ENCODE results near the gene TMEM255A.

The TMEM255A gene

GRCh38 chrX:120301960-120302359 lies 9.3 kb downstream of the TMEM255A start:
- CTCF ChIA-PET = interaction anchor here (0.8 kb wide), 1 partner anchor 37 kb away, joined by 3 read pairs; no protein-coding TSS in a partner anchor
- DNase-seq (ENCODE audit: extremely low spot score) = no peak
- POLR2A ChIA-PET = no interaction called here
- no peak for TF ChIP-seq CTCF (IDR thresholded peaks at IDR 0.05; ENCODE audit: control extremely low read depth, extremely low read depth, low read depth, missing control alignments)

- POLR2A ChIA-PET = no interaction called here
- TF ChIP-seq CTCF (IDR thresholded peaks at IDR 0.05; ENCODE audit: control extremely low read depth, extremely low read depth, low read depth, missing control alignments) = no peak
- CTCF ChIA-PET = interaction anchor here (0.8 to 1.7 kb wide), 3 partner anchors 8 to 36 kb away, joined by 3 to 8 read pairs (median 3); no protein-coding TSS in a partner anchor
- DNase-seq (ENCODE audit: extremely low spot score) = no peak
Measured at GRCh38 chrX:120301497-120301896, 9.8 kb downstream of the TMEM255A start.

- ChIA-PET POLR2A (no interaction called here), CTCF (interaction anchor here (1.5 to 2.7 kb wide), 5 partner anchors 9 to 86 kb away, joined by 4 to 13 read pairs (median 6); no protein-coding TSS in a partner anchor)
- no peak for TF ChIP-seq CTCF (IDR thresholded peaks at IDR 0.05; ENCODE audit: control extremely low read depth, extremely low read depth, low read depth, missing control alignments)
- no peak for DNase-seq (ENCODE audit: extremely low spot score)
Measured at GRCh38 chrX:120299928-120300327, 11.3 kb downstream of the TMEM255A start.

- DNase-seq (ENCODE audit: extremely low spot score) = no peak
- CTCF ChIA-PET = interaction anchor here (0.6 to 2.7 kb wide), 2 partner anchors 10 to 47 kb away, joined by 3 to 13 read pairs; partner anchors contain the start of gene ZBTB33
- POLR2A ChIA-PET = no interaction called here
- TF ChIP-seq CTCF (IDR thresholded peaks at IDR 0.05; ENCODE audit: control extremely low read depth, extremely low read depth, low read depth, missing control alignments) = no peak
Measured at GRCh38 chrX:120297923-120298322, 13.3 kb downstream of the TMEM255A start.

- CTCF ChIA-PET = interaction anchor here (1.0 to 1.6 kb wide), 2 partner anchors 14 to 80 kb away, joined by 3 read pairs; no protein-coding TSS in a partner anchor
- POLR2A ChIA-PET = no interaction called here
- no peak for DNase-seq (ENCODE audit: extremely low spot score)
- no peak for TF ChIP-seq CTCF (IDR thresholded peaks at IDR 0.05; ENCODE audit: control extremely low read depth, extremely low read depth, low read depth, missing control alignments)
Measured at GRCh38 chrX:120294651-120295050, 16.6 kb downstream of the TMEM255A start.

GRCh38 chrX:120293015-120293414 lies 18.2 kb downstream of the TMEM255A start:
- no peak for TF ChIP-seq CTCF (IDR thresholded peaks at IDR 0.05; ENCODE audit: control extremely low read depth, extremely low read depth, low read depth, missing control alignments)
- ChIA-PET POLR2A (no interaction called here), CTCF (interaction anchor here (1.0 kb wide), 1 partner anchor 79 kb away, joined by 4 read pairs; no protein-coding TSS in a partner anchor)
- no peak for DNase-seq (ENCODE audit: extremely low spot score)
